Measurements from ENCODE around the gene PDIA4.

The PDIA4 gene

DNA sequence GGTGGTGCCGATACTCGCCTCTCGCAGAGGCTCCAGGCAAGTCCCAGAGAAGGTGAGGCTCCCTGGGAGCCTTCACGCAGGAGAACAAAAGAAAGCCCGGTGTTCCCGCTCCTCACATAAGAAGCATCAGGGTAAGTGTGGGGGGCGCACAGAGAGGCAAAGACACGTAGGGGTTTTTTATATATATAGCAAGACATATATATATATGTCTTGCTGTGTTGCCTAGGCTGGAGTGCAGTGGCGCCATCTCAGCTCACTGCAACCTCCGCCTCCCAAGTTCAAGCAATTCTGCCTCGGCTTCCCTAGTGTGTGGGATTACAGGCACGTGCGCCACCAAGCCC is 61.3 kb downstream of the PDIA4 start:
- TF ChIP-seq JUND (IDR thresholded peaks at IDR 0.05; ENCODE audit: low read depth): no peak
- no peak for DNase-seq (ENCODE audit: low read depth in 1 of 2, low spot score in 1 of 2)
- in situ Hi-C loops (cut with HindIII; ENCODE audit: low pct_unique_long_range_greater_than_20kb, low sequenced_read_pairs): no loop called here

DNA sequence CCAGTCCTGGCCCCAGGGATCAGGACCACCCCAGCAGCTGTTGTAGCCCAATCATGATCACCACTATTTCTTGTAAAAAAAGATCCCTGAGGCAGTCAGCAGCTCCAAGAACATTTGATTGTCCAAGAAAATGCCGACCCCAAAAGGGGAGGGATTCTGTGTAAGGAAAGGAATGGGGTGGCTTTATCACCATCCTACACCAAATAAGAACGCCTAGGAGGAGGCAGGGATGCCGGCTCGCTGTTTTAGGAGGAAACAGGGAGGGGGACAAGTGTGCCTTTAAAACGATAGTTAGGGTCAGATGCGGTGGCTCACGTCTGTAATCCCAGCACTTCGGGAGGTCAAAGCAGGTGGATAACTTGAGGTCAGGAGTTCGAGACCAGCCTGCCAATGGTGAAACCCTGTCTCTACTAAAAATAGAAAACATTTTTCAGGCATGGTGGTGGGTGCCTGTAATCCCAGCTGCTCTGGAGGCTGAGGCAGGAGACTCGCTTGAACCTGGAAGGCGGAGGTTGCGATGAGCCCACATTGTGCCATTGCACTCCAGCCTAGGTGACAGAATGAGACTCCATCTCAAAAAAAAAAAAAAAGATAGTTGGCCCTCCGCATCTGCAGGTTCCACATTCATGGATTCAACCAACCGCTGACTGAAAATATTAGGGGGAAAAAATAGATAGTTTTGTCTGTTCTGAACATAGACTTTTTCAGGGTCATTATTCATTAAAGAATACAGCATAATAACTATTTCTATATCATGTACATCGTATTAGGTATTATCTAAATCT is 63.6 kb downstream of the PDIA4 start:
- in situ Hi-C loops (cut with HindIII; ENCODE audit: low pct_unique_long_range_greater_than_20kb, low sequenced_read_pairs): no loop called here
- TF ChIP-seq JUND (IDR thresholded peaks at IDR 0.05; ENCODE audit: low read depth): no peak
- no peak for DNase-seq (ENCODE audit: low read depth in 1 of 2, low spot score in 1 of 2)

GRCh38 chr7:148963583-148964482 is 64.5 kb downstream of the PDIA4 start:
- in situ Hi-C loops (cut with HindIII; ENCODE audit: low pct_unique_long_range_greater_than_20kb, low sequenced_read_pairs): no loop called here
- no peak for DNase-seq (ENCODE audit: low read depth in 1 of 2, low spot score in 1 of 2)
- no peak for TF ChIP-seq JUND (IDR thresholded peaks at IDR 0.05; ENCODE audit: low read depth)

GRCh38 chr7:148962823-148963582 is 65.3 kb downstream of the PDIA4 start:
- in situ Hi-C loops (cut with HindIII; ENCODE audit: low pct_unique_long_range_greater_than_20kb, low sequenced_read_pairs): no loop called here
- DNase-seq (ENCODE audit: low read depth in 1 of 2, low spot score in 1 of 2): peak; percentile 32 to 79

DNA sequence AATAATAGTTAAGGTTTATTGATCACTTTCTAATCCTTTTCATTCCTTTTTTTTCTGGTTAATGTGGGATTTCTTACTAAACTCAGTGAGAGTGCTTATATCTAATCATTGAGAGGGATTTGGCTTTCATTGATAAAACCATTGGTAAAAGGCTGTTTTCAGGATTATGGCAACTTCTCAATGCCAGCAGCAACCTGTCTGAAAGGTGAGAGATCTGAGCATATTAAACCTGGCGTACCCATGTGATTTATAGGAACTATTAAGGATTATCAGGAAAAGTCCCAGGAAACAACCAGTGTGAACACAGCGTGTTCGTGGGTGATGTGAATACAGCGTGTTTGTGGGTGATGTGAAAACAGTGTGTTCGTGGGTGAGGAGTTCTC is 65.9 kb downstream of the PDIA4 start:
- no peak for DNase-seq (ENCODE audit: low read depth in 1 of 2, low spot score in 1 of 2)
- no peak for TF ChIP-seq JUND (IDR thresholded peaks at IDR 0.05; ENCODE audit: low read depth)
- in situ Hi-C loops (cut with HindIII; ENCODE audit: low pct_unique_long_range_greater_than_20kb, low sequenced_read_pairs): no loop called here

More at GRCh38 chr7:148962823-148963582, 65.3 kb downstream of the PDIA4 start:
- no peak for TF ChIP-seq JUND (IDR thresholded peaks at IDR 0.05; ENCODE audit: low read depth)

DNA sequence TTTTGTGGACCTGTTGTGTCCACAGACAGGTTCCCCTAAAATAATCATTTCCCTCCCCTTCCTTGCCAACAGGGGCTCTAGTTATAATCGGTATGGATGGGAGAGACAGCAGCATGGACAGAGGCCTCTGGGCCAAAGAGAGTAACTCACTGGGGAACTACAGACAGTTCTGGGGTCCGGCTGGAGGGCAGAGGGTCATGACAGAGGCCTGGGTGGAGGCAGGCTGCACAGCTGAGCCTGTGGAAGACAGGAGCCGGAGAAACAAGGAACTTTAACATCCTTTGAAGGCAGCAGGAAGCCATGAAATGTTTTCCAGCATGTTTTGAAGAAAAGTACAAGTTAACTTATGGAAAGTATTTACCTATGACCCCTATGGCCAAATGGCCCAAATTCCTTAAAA is 68.6 kb downstream of the PDIA4 start:
- no peak for DNase-seq (ENCODE audit: low read depth in 1 of 2, low spot score in 1 of 2)
- in situ Hi-C loops (cut with HindIII; ENCODE audit: low pct_unique_long_range_greater_than_20kb, low sequenced_read_pairs): no loop called here

DNA sequence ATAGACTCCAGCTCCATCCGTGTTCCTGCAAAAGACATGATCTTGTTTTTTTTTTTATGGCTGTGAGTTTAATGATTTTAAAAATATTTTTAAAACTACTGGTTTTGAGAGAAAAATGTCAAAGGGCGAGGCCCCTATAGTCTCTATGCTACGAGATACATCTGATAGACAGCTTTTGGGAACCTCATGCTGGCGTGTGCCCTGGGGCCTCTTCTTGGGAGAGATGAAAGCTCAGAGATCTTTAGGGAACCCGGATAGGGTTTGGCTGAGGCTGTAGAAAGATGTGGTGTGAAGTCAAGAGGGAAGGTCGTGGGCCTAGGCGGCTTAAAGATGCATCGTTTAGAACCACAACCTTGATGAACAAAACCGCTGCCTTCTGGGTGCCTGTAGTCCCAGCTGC is 70.2 kb downstream of the PDIA4 start:
- no peak for DNase-seq (ENCODE audit: low read depth in 1 of 2, low spot score in 1 of 2)
- TF ChIP-seq JUND (IDR thresholded peaks at IDR 0.05; ENCODE audit: low read depth): no peak
- in situ Hi-C loops (cut with HindIII; ENCODE audit: low pct_unique_long_range_greater_than_20kb, low sequenced_read_pairs): no loop called here

More for the DNA sequence above, 68.6 kb downstream of the PDIA4 start:
- TF ChIP-seq JUND (IDR thresholded peaks at IDR 0.05; ENCODE audit: low read depth): no peak

GRCh38 chr7:148954766-148955165 is 73.5 kb downstream of the PDIA4 start:
- in situ Hi-C loops (cut with HindIII; ENCODE audit: low pct_unique_long_range_greater_than_20kb, low sequenced_read_pairs): no loop called here
- TF ChIP-seq JUND (IDR thresholded peaks at IDR 0.05; ENCODE audit: low read depth): no peak

GRCh38 chr7:148953676-148954075 is 74.6 kb downstream of the PDIA4 start:
- in situ Hi-C loops (cut with HindIII; ENCODE audit: low pct_unique_long_range_greater_than_20kb, low sequenced_read_pairs): no loop called here
- TF ChIP-seq JUND (IDR thresholded peaks at IDR 0.05; ENCODE audit: low read depth): no peak
- DNase-seq (ENCODE audit: low read depth in 1 of 2, low spot score in 1 of 2): no peak

More at GRCh38 chr7:148954766-148955165, 73.5 kb downstream of the PDIA4 start:
- no peak for DNase-seq (ENCODE audit: low read depth in 1 of 2, low spot score in 1 of 2)

Data from T47D (cell line).